Mesothelial cell of epicardium (in vitro differentiated cells): ENCODE data around the gene ZNF532. TPM values are rescaled to one million over a fixed set of nuclear protein-coding genes. Genes with fewer than 3 reads are reported as not detected.
"Not testable (repeated sequence)": the region's sequence is repeated elsewhere in the genome, so short reads cannot be mapped to it uniquely, and the experiment has no call there.

Experiments
- DNase-seq, 2 experiments: peaks; one replicate each; pipeline ENCODE4 v3.0.0; 2021; ENCODE audit warnings: low spot score in 2 of 2; ENCODE audit not compliant: unreplicated experiment in 2 of 2
- H3K27ac Mint-ChIP-seq: 2 replicates; pipeline ENCODE4 v1.8.0; 2021; ENCODE audit warnings: mixed read lengths
- H3K27me3 Mint-ChIP-seq: 2 replicates; pipeline ENCODE4 v1.8.0; 2021; ENCODE audit warnings: low read depth, mixed read lengths
- H3K36me3 Mint-ChIP-seq: 2 replicates; pipeline ENCODE4 v1.8.0; 2021; ENCODE audit warnings: mixed read lengths
- H3K4me1 Mint-ChIP-seq: 2 replicates; pipeline ENCODE4 v1.8.0; 2021; ENCODE audit warnings: mixed read lengths
- H3K4me3 Mint-ChIP-seq: 2 replicates; pipeline ENCODE4 v1.8.0; 2021; ENCODE audit warnings: mild to moderate bottlenecking, moderate library complexity, mixed read lengths
- H3K9me3 Mint-ChIP-seq: 2 replicates; pipeline ENCODE4 v1.8.0; 2021; ENCODE audit warnings: mixed read lengths
- CTCF ChIP-seq: fragments of 200-600 bp; sonication (generic); IDR thresholded peaks from one replicate; pipeline ENCODE4 v1.5.0; 2021; ENCODE audit warnings: antibody characterized with exemption; ENCODE audit not compliant: unreplicated experiment
- total RNA-seq: library from RNA; stranded (reverse); gene quantifications from 3 replicates; pipeline ENCODE4 v1.2.1, GENCODE V29; 2021

ZNF532 gene
- total RNA-seq, 1 donor from 2014 or later, result 188 TPM

- no peak for DNase-seq
- H3K36me3 Mint-ChIP-seq, result no peaks in the 10 kb centered on the region
- H3K27me3 Mint-ChIP-seq, result no peaks in the 10 kb centered on the region
- H3K27ac Mint-ChIP-seq, result no peak overlapping the region
- H3K4me1 Mint-ChIP-seq, result peaks cover 39% of the 10 kb centered on the region
- TF ChIP-seq CTCF, result no peak
- H3K9me3 Mint-ChIP-seq, result no peaks in the 10 kb centered on the region
- H3K4me3 Mint-ChIP-seq, result no peak overlapping the region
Observed at GRCh38 chr18:58852629-58853028, 12.0 kb upstream of the ZNF532 start.

GRCh38 chr18:58853561-58853960 lies 11.1 kb upstream of the ZNF532 start:
- Mint-ChIP-seq H3K36me3 (no peaks in the 10 kb centered on the region), H3K9me3 (no peaks in the 10 kb centered on the region), H3K4me3 (no peak overlapping the region), H3K27ac (no peak overlapping the region), H3K4me1 (peaks cover 33% of the 10 kb centered on the region), H3K27me3 (no peaks in the 10 kb centered on the region)
- no peak for DNase-seq
- TF ChIP-seq CTCF, result no peak

GRCh38 chr18:58855521-58855920 lies 9.2 kb upstream of the ZNF532 start:
- not testable (repeated sequence) for H3K4me3 Mint-ChIP-seq, H3K27ac Mint-ChIP-seq, H3K27me3 Mint-ChIP-seq, H3K36me3 Mint-ChIP-seq, DNase-seq, H3K9me3 Mint-ChIP-seq
- peaks cover 42% of the 10 kb centered on the region for H3K4me1 Mint-ChIP-seq

- H3K9me3 Mint-ChIP-seq, result no peaks in the 10 kb centered on the region
- TF ChIP-seq CTCF, result no peak
- no peak for DNase-seq
- H3K36me3 Mint-ChIP-seq, result no peaks in the 10 kb centered on the region
- no peak overlapping the region for H3K27ac Mint-ChIP-seq
- H3K4me3 Mint-ChIP-seq, result no peak overlapping the region
- peaks cover 41% of the 10 kb centered on the region for H3K4me1 Mint-ChIP-seq
- H3K27me3 Mint-ChIP-seq, result no peaks in the 10 kb centered on the region
Observed at GRCh38 chr18:58856881-58857280, 7.8 kb upstream of the ZNF532 start.

GRCh38 chr18:58858591-58859468 lies 5.8 kb upstream of the ZNF532 start:
- Mint-ChIP-seq H3K9me3 (no peaks in the 10 kb centered on the region), H3K36me3 (no peaks in the 10 kb centered on the region), H3K4me3 (no peak overlapping the region), H3K27ac (no peak overlapping the region), H3K4me1 (peaks cover 47% of the 10 kb centered on the region), H3K27me3 (no peaks in the 10 kb centered on the region)
- no peak for TF ChIP-seq CTCF
- no peak for DNase-seq

GRCh38 chr18:58859907-58860306 lies 4.8 kb upstream of the ZNF532 start:
- peaks cover 55% of the 10 kb centered on the region for H3K4me1 Mint-ChIP-seq
- no peaks in the 10 kb centered on the region for H3K9me3 Mint-ChIP-seq
- H3K36me3 Mint-ChIP-seq, result no peaks in the 10 kb centered on the region
- H3K27ac Mint-ChIP-seq, result peak overlapping the region; percentile 99
- no peaks in the 10 kb centered on the region for H3K27me3 Mint-ChIP-seq
- no peak for TF ChIP-seq CTCF
- DNase-seq, result no peak
- H3K4me3 Mint-ChIP-seq, result no peak overlapping the region
